GM19455 (cell line): Measurements from ENCODE around the gene OR5B21.

Experiments used
- ATAC-seq: cut with Tn5 transposase; IDR thresholded peaks from one replicate; pipeline ENCODE4 v1.9.1; 2021; ENCODE audit not compliant: unreplicated experiment

The OR5B21 gene

DNA sequence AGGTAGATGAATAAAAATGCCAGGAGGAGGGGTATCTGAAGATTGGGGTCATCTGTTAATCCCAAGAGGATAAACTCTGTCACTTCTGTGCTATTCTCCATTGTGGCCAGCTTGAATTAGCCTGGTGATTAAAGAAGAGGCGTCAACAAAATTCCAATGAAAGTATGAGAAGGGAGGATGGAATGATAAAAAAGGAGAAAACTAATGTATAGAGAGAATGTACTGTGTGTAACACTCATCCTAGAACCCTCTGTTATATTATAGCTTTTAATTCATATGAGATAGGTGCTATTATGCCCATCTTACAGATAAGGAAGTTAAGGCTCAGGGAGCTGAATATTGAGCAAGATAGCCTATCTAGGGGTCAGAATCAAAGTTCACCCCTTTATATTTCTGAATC, at the start of gene OR5B21:
Gene OR5B21, minus strand, starts transcription at position 101 of the 400 bp plus-strand sequence. Its CDS starts 0 bp downstream, at position 101.
- ATAC-seq, result no peak

DNA sequence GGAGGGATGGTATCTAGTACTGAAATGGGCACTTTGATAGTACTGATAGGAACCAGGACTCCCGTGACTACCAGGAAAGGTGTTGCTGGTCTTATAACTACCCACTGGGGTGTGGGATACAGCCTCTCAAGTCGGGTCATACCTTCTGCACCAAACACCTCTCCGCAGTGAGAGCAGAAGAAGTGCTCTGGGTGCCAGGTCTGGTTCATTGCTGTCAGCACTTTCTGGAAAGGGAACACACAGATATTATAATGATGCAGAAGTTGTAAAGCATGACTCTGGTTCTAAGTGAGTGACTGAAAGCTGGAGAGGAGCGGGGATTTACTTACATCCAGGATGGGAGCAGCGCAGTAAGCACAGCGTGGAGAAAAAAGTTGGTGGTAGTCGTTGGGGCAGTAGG, 41.7 kb upstream of the OR5B21 start:
- no peak for ATAC-seq

DNA sequence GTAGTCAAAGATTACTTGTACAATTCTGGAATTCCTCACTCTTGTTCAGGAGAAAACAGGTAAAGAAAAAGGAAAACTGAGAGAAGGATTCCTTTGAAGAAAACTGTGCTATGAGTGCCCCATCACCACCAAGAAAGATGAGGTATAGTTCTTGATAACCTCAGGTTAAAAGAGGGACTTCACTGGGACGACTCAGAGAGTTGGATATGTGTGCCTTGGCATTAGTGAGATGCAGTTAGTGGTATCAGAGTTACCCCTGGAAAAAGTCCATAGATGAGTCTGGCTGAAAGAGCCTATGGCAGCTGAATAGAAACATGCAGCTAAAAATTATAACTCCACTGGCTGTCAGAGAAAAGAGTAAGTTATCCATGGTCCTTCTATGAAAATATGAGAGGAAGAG, 38.9 kb upstream of the OR5B21 start:
- no peak for ATAC-seq

DNA sequence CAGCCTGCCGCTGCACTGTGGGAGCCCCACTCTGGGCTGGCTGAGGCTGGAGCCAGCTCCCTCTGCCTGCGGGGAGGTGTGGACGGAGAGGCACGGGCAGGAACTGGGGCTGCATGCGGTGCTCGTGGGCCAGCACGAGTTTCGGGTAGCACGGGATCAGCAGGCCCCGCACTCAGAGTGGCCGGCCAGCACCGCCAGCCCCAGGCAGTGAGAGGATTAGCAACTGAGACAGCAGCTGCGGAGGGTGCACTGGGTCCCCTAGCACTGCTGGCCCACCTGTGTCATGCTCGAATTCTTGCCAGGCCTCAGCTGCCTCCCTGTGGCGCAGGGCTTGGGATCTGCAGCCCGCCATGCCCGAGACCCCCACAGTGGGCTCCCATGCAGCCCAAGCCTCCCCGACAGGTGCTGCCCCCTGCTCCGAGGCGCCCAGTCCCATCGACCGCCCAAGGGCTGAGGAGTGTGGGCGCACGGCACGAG, 24.0 kb upstream of the OR5B21 start:
- ATAC-seq, result no peak

DNA sequence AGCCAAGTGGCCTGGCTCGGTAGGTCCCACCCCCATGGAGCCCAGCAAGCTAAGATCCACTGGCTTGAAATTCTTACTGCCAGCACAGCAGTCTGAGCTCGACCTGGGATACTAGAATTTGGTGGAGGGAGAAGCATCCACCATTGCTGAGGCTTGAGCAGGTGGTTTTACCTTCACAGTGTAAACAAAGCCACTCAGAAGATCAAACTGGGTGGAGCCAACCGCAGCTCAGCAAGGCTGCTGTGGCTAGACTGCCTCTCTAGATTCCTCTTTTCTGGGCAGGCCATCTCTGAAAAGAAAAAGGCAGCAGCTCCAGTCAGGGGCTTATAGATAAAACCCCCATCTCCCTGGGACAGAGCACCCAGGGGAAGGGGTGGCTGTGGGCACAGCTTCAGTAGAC, 22.3 kb upstream of the OR5B21 start:
- no peak for ATAC-seq

DNA sequence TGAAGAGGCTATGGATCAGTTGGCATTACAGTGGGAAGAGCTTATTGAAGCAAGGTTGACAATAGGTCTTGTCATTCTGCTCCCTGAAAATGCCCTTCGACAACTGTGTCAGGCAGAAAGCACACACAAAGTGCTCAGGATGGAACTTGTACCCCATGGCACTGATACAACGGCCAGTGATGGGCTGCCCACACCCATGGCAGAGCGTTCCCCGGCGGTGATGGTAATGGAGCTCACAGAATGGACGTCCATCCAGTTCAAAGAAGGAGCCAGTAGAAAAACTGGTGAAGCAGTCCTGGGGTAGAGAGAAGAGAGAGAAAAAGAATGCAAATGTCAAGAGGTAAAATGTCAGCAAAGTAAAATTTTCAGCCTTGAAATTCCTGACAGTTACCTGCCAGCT, 19.5 kb upstream of the OR5B21 start:
- ATAC-seq, result no peak

DNA sequence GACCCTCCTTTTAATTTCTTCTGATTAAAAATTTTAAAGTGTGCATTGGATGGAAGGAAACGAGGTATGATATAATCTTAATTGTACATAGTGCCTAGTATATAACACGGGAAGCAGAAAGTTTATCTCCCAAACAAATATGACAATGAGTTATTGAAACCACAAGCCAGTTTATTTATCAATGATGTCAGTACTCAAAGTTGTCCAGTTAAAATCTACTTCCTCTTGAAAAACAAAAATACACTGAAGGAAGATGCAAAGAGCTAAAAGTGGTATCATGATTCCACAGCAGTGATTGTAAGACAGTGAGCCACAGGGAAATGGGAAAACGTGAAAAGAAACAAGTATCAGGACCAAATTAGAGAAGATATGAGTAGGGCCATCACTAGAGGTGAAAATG, 18.8 kb upstream of the OR5B21 start:
- no peak for ATAC-seq

DNA sequence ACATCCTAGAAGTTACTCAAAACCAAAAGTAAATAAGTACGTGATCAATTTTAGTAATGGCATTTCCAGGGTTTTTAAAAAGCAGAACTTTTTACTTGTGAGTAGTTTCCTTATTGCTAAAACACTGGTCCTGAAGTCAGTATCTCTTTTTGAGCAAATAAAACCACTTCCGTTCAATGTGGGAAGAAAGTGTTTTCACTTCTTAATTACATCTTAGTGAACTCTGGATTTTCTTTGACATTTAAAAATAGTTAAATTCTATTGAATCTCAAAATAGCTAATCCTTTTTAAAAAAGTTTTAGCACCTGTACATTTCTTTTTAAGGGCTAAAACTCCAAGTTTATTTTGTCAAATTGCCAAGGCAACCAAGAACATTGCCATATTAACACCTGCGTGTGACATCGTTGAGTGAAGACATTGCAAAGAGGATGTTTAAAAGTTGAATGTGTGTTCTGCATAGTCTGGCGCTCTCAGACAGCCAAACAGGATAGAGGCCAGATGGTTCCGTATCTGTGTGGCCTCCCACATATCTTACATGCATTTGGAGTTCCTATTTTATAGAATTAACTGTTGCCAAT, 17.2 kb upstream of the OR5B21 start:
- peak; percentile 83 for ATAC-seq

DNA sequence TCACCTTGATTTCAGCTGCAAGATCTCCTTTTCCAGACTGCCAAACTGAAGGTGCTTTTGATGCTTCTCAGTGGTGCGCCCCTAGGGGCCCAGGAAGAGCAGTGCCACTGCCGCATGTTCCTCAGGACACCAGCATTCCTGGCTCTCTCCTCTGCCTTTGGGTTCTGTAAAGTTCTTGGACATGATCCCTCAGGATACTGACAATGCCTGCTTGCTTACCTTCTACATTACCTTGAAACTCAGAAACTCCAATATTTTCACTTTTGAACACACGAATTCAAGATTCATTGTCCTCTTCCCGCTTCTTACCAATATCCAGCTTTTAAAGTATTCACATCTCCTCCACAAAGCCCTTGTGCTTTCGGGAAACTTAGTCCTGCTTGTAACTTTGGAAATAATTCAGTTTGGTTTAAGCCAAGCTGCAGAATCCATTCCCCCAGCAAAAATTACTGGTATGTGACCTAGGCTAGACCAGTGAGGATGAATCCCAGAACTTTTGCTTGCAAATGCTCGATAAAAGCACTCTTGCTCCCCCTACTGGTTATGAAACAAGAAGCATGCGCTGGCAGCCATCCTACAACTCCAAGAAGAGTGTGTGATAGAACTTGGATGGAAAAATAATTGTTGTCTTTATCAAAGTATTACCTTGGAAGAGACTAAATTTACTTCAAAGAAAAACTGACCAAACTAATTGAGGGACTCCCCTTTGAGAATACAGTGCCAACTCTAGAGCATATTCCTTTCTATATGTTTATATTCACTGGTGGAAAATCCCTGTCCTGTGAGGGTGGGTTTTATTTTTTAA, 16.5 kb upstream of the OR5B21 start:
- peak; percentile 59 for ATAC-seq

DNA sequence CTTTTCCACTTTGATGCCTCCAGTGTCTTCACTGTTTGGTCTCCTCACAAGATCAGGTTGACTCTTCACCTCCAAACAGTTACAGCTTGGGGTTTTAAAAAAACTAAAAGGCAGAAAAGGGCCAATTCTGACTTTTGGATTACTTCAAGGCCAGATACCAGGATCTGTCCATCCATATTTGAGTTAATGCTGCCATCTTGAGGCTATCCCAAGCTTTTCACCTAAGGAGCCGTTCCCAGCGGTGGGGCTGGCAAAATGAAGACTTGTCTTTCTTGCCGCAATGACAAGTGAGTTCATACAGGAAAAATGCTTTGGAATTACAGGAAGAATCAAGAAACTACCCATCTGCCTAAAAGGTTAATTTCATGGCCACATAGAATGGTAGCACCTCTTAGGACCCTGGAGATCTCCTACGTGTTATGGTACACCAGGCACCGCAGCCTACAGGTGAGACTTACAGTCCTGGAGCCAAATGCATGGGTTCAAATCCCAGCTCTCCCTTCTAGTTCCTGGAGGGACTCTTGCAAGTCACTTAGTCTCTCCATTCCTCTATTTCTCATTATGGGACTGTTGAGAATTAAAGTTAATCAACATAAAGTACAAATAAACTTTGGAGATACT, 6.0 kb upstream of the OR5B21 start:
- ATAC-seq, result peak; percentile 57

DNA sequence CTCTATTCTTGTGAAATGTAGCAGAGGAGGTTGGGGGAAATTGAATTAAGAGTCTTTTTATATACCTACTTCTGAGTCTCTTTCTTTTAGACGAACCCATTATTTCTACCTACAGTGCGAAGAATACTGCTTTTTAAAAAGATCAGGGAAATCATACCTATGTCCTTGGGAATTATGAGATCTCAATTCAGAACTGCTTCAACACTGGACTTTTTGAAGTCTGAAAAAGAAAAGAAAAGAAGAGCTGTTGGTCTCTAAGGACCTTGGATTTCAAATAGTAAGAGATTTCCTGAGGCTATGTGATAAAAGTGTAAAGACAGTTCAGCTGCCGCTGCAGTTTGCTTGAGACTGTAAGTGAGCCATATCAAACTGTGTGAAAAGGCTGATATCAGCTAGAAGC, 3.7 kb upstream of the OR5B21 start:
- ATAC-seq, result no peak

DNA sequence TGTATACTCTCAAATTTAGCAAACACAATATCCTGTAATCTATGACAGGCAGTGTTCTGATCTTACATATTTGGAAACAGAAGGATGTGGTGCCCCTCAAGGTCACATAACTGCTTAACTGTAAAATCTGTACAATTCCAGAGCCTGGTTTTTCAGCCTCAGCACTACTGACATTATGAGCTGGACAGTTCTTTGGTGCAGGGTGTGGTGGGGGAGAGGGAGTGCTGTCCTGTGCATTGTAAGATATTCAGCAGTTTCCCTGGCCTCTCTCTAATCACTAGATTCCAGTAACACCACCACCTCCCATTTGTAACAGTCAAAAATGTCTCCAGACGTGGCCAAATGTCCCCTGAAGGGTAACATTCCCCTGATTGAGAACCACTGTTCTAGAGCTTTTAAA, 1.8 kb upstream of the OR5B21 start:
- ATAC-seq, result no peak

DNA sequence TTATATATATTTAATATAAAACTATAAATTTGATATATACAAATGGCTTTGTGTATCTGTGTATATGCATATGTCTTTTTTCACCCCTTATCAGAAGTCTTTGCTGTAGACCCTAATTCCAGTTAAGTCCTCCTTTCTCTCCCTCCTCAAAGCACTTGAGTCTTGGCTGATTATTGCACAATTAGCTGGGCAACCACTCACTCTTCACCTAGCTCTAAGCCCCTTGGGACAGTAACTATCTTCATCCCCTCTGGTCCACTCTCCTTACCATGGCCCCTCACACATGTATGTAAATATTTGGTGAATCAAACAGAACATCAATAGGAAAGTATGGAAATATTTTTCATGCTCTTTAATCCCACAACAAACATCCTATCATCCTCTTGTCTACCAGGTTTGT, 909 bp upstream of the OR5B21 start:
- ATAC-seq, result no peak

DNA sequence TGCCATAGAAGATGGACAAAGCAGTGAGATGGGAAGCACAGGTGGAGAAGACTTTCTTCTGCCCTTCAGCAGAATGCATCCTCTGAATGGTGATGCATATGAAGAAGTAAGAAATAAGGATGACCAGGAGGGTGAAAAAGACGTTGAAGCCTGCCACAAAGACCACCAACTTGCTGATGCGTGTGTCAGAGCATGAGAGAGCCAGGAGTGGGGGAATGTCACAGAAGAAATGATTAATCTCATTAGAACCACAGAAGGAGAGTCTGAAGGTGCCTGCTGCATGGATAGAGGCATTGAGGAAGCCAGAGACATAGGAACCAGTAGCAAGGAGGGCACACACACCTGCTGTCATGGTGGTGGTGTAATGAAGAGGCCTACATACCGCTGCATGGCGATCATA, 550 bp downstream of the OR5B21 start:
- no peak for ATAC-seq

DNA sequence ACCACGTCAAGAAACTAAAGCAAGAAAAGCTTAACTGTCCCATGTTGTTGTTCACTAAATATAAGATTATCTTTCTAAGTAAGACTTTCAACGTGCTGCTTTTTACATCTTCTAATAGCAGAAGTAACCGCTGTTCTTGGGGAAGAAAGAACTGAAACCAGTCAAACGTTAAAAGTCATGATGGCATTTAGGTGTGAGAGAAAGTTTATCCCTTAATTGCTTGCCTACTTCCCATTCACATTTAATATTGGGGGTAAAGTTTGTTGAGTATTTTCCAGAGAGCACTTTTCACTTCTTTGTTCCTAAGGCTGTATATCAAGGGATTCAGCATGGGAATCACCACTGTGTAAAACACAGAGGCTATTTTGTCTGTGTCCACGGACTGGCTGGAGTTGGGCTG, 970 bp downstream of the OR5B21 start:
- ATAC-seq, result no peak

DNA sequence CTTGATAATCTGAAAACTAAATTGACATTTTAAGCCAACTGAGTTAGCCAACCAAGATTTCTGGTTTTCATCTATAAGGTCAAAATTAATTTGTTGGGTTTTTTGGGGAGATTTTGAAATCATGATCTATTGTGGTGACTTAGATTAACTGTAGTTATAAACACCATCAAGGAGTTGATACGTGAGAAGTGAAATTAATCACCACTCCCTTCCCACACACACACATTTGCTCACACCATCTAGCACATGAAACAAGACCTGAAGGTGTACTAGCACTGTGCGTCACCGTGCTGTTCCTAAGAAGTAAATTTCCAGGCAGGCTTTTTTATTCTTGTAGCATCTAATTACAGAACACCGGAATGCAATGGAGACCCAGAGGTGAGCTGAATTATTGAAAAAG, 2.1 kb downstream of the OR5B21 start:
- ATAC-seq, result no peak

DNA sequence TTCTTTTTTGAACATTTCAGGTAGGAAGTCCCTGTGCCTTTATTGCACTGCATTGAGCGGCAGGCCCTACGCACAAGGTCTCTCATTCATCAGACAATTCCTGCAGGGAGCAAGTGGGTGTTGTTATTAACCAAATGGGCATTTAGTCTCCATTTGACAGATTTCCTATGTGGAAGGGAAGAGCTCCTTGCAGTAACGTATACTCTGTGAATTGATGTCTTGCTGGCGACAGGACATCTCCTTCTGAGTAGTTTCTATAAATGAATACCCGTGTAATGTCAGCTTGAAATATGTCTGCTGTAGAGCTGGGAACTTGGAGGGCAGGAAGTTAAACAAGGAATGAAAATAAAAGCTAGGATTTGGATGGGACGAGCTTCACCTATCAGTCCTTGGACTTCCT, 3.7 kb downstream of the OR5B21 start:
- ATAC-seq, result no peak

DNA sequence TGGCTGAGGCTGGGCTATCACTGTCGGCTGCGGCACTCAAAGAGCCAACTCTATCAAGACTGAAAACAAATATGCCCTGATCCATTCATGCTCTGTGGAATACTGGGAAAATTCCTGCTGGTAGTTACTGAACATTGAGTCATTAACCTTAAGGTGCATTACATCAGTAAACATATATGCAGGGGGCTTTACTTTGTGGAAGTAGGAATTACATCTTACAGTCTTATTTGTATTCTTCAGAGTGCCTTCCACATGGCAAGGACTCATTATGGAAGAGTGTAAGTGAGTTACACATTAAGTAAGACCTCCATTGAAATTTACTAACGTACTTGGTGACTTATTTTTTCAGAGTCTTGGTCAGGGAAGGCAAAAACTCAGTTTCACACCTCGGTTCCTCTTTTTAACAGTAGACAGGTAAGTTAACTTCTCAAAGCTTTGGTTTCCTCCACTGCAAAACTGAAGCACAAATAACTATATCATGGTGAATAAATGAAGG, 4.5 kb downstream of the OR5B21 start:
- peak; percentile 76 for ATAC-seq

DNA sequence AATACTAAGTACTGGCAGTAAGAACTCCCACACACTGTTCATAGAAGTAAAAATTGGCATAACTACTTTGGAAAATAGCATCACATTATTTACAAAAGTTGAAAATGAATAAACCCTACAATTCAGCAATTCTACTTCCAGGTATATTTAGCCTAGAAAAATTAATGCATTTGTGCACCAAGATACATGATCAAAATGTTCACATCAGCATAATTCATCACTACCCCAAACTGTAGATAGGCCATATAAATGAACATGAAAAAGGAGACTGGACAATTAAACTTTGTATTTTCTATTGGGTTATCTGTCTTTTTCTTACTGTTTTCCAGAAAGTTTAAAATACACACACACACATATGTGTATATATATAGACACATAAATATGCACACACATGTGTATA, 5.9 kb downstream of the OR5B21 start:
- no peak for ATAC-seq

DNA sequence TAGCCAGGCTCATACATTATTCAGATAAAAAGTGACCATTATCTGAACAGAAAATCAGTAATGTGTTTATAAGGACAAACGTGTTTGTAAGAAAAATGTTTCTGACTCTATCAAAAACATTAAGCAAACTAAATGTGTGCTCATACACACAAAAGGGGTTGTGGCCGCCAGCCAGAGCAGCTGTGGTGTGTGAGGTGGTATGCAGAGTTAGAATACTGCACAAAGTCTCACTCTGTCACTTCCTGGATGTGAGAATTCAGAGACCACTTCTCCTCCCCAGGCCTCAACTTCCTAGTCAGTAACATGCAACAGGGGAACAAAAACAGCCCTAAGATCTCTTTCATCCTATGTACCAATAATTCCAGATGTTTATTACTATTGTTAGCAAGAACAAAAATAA, 9.4 kb downstream of the OR5B21 start:
- no peak for ATAC-seq

DNA sequence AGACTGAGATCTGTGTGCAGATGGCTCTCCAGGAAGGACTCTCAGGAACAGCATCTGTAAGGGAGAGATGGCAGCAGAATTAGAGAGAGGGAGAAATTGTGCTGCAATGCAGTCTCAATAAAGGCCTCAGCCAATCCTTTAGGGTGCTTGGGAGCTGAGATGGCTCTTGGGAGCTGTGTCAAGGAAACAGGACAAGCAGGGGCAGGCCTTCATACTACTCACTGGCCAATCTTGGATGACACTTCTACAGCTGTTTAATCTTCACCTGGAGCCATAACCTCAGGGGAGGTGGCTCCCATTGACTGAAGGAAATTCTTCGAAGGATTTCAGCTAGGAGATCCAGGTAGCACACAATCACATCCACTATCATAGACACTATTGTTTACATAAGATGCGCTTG, 10.0 kb downstream of the OR5B21 start:
- ATAC-seq, result no peak

DNA sequence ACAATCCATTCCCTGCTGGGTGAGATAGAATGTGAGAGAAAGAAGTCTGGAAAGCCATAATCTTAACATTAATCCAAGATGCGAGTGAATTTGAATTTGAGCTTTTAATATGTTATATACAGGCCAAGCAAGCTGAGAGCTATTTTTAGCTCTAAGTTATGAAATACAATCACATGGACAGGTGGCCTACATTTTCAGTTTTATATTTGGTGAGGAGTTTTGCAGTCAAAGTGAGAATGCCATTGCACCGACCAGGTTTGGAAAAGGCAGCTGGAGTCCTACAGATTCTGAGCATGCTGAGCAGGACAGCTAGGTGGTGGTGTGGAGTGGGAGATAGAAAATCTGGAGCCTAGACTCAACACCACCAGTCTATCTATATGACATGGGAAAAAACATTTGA, 12.0 kb downstream of the OR5B21 start:
- ATAC-seq, result no peak
